Breast epithelium (tissue), 3 donors: ENCODE measurements around the gene CFL2.

Experiments used
- POLR2A ChIP-seq: fragments of 450-650 bp; IDR thresholded peaks from one replicate; pipeline ENCODE4 v1.6.1; 2016; ENCODE audit warnings: antibody characterized with exemption, mild to moderate bottlenecking, moderate library complexity
- POLR2AphosphoS5 ChIP-seq, 3 donors: sonication (generic); formaldehyde crosslinking; IDR thresholded peaks; one replicate each; pipeline ENCODE4 v1.6.1; 2017; ENCODE audit warnings: antibody characterized with exemption in 3 of 3
- TF ChIP-seq, protein P1 (sequence below), 3 donors: fragments of 450-650 bp; IDR thresholded peaks; one replicate each; pipeline ENCODE4 v1.5.1; 2016 to 2017; ENCODE audit warnings: antibody characterized with exemption in 3 of 3, mild to moderate bottlenecking in 3 of 3, moderate library complexity in 3 of 3

DNA sequence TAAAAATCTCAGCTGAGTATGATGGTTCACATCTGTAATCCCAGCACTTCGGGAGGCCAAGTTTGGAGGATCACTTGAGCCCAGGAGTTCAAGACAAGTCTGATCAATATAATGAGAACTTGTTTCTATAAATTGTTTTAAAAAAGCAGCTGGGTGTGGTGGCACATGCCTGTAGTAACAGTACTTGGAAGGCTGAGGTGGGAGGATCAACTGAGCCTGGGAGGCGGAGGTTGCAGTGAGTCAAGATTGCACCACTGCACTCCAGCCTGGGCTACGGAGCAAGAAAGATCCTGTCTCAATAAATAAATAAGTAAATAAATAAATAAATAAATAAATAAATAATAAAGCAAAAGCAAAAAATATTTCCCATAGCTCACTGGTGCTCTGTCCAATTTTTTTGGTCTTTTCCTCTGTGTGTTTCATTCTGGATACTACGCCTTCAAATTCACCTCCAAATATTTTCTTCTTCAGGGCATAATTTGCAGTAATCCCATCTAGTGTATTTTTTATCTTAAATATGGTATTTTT, 51.8 kb downstream of the CFL2 start:
- TF ChIP-seq, protein P1, sequence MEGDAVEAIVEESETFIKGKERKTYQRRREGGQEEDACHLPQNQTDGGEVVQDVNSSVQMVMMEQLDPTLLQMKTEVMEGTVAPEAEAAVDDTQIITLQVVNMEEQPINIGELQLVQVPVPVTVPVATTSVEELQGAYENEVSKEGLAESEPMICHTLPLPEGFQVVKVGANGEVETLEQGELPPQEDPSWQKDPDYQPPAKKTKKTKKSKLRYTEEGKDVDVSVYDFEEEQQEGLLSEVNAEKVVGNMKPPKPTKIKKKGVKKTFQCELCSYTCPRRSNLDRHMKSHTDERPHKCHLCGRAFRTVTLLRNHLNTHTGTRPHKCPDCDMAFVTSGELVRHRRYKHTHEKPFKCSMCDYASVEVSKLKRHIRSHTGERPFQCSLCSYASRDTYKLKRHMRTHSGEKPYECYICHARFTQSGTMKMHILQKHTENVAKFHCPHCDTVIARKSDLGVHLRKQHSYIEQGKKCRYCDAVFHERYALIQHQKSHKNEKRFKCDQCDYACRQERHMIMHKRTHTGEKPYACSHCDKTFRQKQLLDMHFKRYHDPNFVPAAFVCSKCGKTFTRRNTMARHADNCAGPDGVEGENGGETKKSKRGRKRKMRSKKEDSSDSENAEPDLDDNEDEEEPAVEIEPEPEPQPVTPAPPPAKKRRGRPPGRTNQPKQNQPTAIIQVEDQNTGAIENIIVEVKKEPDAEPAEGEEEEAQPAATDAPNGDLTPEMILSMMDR (IDR thresholded peaks at IDR 0.05), result no peak
- TF ChIP-seq POLR2AphosphoS5 (IDR thresholded peaks at IDR 0.05) (no peak), POLR2A (no peak)
